ENCODE measurements around the gene CREB3.

Gene CREB3

DNA sequence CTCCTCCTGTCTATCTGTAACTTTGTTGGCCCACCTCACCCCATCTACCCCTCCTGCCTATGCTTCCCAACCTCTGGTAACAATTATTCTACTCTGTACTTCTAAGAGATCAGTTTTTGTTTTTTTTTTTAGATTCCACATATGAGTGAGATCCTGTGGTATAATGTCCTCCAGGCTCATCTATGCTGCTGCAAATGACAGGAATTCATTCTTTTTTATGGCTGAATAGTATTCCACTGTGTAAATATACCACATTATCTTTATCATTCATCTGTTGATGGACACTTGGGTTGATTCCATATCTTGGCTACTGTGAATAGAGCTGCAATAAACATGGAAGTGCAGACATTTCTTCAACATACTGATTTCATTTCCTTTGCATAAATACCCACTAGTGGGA is 51.0 kb downstream of the CREB3 start:
- DNase-seq, result no peak
